GM18508 (cell line): Measurements from ENCODE around the gene BLACAT1.

Experiments used
- ATAC-seq: cut with Tn5 transposase; IDR thresholded peaks from one replicate; pipeline ENCODE4 v1.9.1; 2021; ENCODE audit warnings: moderate number of reproducible peaks; ENCODE audit not compliant: insufficient read depth, unreplicated experiment

BLACAT1 gene

GRCh38 chr1:205455581-205456382, at the start of gene BLACAT1:
TSS of gene BLACAT1 (minus strand) at chr1:205456045.
- no peak for ATAC-seq

GRCh38 chr1:205505076-205505729, 49.4 kb upstream of the BLACAT1 start:
- no peak for ATAC-seq

GRCh38 chr1:205504311-205505075, 48.6 kb upstream of the BLACAT1 start, which contains the start of gene CDK18:
TSS of gene CDK18 (plus strand) at chr1:205504669. CDS start at chr1:205523168, 18,499 bp downstream.
- ATAC-seq: no peak

GRCh38 chr1:205502992-205503391, 47.1 kb upstream of the BLACAT1 start:
- no peak for ATAC-seq

GRCh38 chr1:205502111-205502810, 46.4 kb upstream of the BLACAT1 start:
- no peak for ATAC-seq

- ATAC-seq: no peak
These were observed 44.7 kb upstream of the BLACAT1 start for GRCh38 chr1:205500240-205501233.

- ATAC-seq: no peak
These were observed 43.9 kb upstream of the BLACAT1 start for GRCh38 chr1:205499789-205500188.

GRCh38 chr1:205497351-205497750, 41.5 kb upstream of the BLACAT1 start:
- no peak for ATAC-seq

GRCh38 chr1:205496661-205497060, 40.8 kb upstream of the BLACAT1 start:
- ATAC-seq: no peak

- ATAC-seq: no peak
These were observed 39.5 kb upstream of the BLACAT1 start for GRCh38 chr1:205495237-205495823.

- no peak for ATAC-seq
These were observed 38.3 kb upstream of the BLACAT1 start for GRCh38 chr1:205494115-205494514.

- no peak for ATAC-seq
These were observed 37.6 kb upstream of the BLACAT1 start for GRCh38 chr1:205493241-205494085.

- no peak for ATAC-seq
These were observed 36.9 kb upstream of the BLACAT1 start for GRCh38 chr1:205492774-205493173.

- no peak for ATAC-seq
These were observed 36.4 kb upstream of the BLACAT1 start for GRCh38 chr1:205492201-205492667.

GRCh38 chr1:205491794-205492193, 35.9 kb upstream of the BLACAT1 start:
- no peak for ATAC-seq

GRCh38 chr1:205488074-205488723, 32.4 kb upstream of the BLACAT1 start:
- ATAC-seq: no peak

GRCh38 chr1:205486258-205486657, 30.4 kb upstream of the BLACAT1 start:
- no peak for ATAC-seq
